Mononuclear cell (primary cell): ENCODE measurements around the gene COX6B1. TPM values are rescaled to one million over a fixed set of nuclear protein-coding genes. Genes with fewer than 3 reads are reported as not detected.

ENCODE experiments used
- total RNA-seq: library from RNA; depleted of rRNA; stranded (reverse); fragments of >200 nt; gene quantifications from one replicate; pipeline ENCODE4 v1.2.3, GENCODE V29; 2012

The COX6B1 gene
- total RNA-seq, 1 donor = 219 TPM

Other genes with a start within 250 kb of the COX6B1 start
- 16.5 TPM for gene FFAR2, start 200.1 kb upstream of the COX6B1 start, total RNA-seq
- gene KRTDAP, start 157.9 kb upstream of the COX6B1 start, total RNA-seq = not detected
- not detected for gene DMKN, start 134.7 kb upstream of the COX6B1 start, total RNA-seq
- gene SBSN, start 120.0 kb upstream of the COX6B1 start, total RNA-seq = not detected
- gene GAPDHS, start 114.9 kb upstream of the COX6B1 start, total RNA-seq = not detected
- gene TMEM147, start 102.7 kb upstream of the COX6B1 start, total RNA-seq = 25.9 TPM
- gene ATP4A, start 84.7 kb upstream of the COX6B1 start, total RNA-seq = not detected
- not detected for gene PMIS2, start 62.1 kb upstream of the COX6B1 start, total RNA-seq
- gene HAUS5, start 35.6 kb upstream of the COX6B1 start, total RNA-seq = 6.0 TPM
- 16.0 TPM for gene RBM42, start 19.3 kb upstream of the COX6B1 start, total RNA-seq
- gene ETV2, start 6.6 kb upstream of the COX6B1 start, total RNA-seq = not detected
- not detected for gene UPK1A, start 18.2 kb downstream of the COX6B1 start, total RNA-seq
- gene ZBTB32, start 56.2 kb downstream of the COX6B1 start, total RNA-seq = 0.42 TPM
- gene KMT2B, start 69.7 kb downstream of the COX6B1 start, total RNA-seq = 10.8 TPM
- 8.7 TPM for gene IGFLR1, start 94.1 kb downstream of the COX6B1 start, total RNA-seq
- 18.4 TPM for gene U2AF1L4, start 97.1 kb downstream of the COX6B1 start, total RNA-seq
- 8.0 TPM for gene PSENEN, start 97.3 kb downstream of the COX6B1 start, total RNA-seq
- 1.9 TPM for gene LIN37, start 100.3 kb downstream of the COX6B1 start, total RNA-seq
- gene HSPB6, start 108.7 kb downstream of the COX6B1 start, total RNA-seq = not detected
- 5.1 TPM for gene PROSER3, start 109.9 kb downstream of the COX6B1 start, total RNA-seq
- gene ARHGAP33, start 127.2 kb downstream of the COX6B1 start, total RNA-seq = 4.1 TPM
- gene PRODH2, start 164.5 kb downstream of the COX6B1 start, total RNA-seq = not detected
- not detected for gene NPHS1, start 204.2 kb downstream of the COX6B1 start, total RNA-seq
- gene KIRREL2, start 208.6 kb downstream of the COX6B1 start, total RNA-seq = 0.10 TPM
- not detected for gene APLP1, start 220.3 kb downstream of the COX6B1 start, total RNA-seq